ENCODE results near the gene ELK4. TPM values are rescaled to one million over a fixed set of nuclear protein-coding genes. Genes with fewer than 3 reads are reported as not detected.

The ELK4 gene
- total RNA-seq, 1 donor, result 30.2 TPM

GRCh38 chr1:205569411-205570172 lies 62.2 kb downstream of the ELK4 start:
- no peak for DNase-seq (ENCODE audit: low read depth)
- no peak for TF ChIP-seq CTCF (IDR thresholded peaks at IDR 0.05; ENCODE audit: insufficient read depth, low read depth, low read length)
- no peak overlapping the region for H3K4me3 ChIP-seq (ENCODE audit: low read depth, low read length)

GRCh38 chr1:205568469-205569361 lies 63.1 kb downstream of the ELK4 start:
- no peak for TF ChIP-seq CTCF (IDR thresholded peaks at IDR 0.05; ENCODE audit: insufficient read depth, low read depth, low read length)
- no peak overlapping the region for H3K4me3 ChIP-seq (ENCODE audit: low read depth, low read length)
- no peak for DNase-seq (ENCODE audit: low read depth)

- no peak for TF ChIP-seq CTCF (IDR thresholded peaks at IDR 0.05; ENCODE audit: insufficient read depth, low read depth, low read length)
- no peak overlapping the region for H3K4me3 ChIP-seq (ENCODE audit: low read depth, low read length)
- no peak for DNase-seq (ENCODE audit: low read depth)
These were observed 63.7 kb downstream of the ELK4 start for GRCh38 chr1:205568135-205568468.

GRCh38 chr1:205567716-205568115 lies 64.1 kb downstream of the ELK4 start:
- H3K4me3 ChIP-seq (ENCODE audit: low read depth, low read length), result no peak overlapping the region
- no peak for TF ChIP-seq CTCF (IDR thresholded peaks at IDR 0.05; ENCODE audit: insufficient read depth, low read depth, low read length)
- DNase-seq (ENCODE audit: low read depth), result no peak

- TF ChIP-seq CTCF (IDR thresholded peaks at IDR 0.05; ENCODE audit: insufficient read depth, low read depth, low read length), result no peak
- DNase-seq (ENCODE audit: low read depth), result no peak
- no peak overlapping the region for H3K4me3 ChIP-seq (ENCODE audit: low read depth, low read length)
These were observed 66.0 kb downstream of the ELK4 start for GRCh38 chr1:205565799-205566198.

GRCh38 chr1:205563927-205564441 lies 67.8 kb downstream of the ELK4 start:
- no peak for TF ChIP-seq CTCF (IDR thresholded peaks at IDR 0.05; ENCODE audit: insufficient read depth, low read depth, low read length)
- H3K4me3 ChIP-seq (ENCODE audit: low read depth, low read length), result no peak overlapping the region
- no peak for DNase-seq (ENCODE audit: low read depth)
